RWPE1 (cell line): ENCODE results near the gene DSCAM.

Experiments
- CTCF ChIA-PET: fragments of 350-600 bp; sonication (Branson Sonifier 250); formaldehyde crosslinking; extraction: SDS; loops from one replicate; lab custom pipeline; 2021; lab: Yijun Ruan, JAX
- POLR2A ChIA-PET: fragments of 400-600 bp; formaldehyde crosslinking; extraction: SDS; loops from one replicate; lab custom pipeline; 2020; ENCODE audit warnings: antibody characterized with exemption; ENCODE audit not compliant: low non-redundant PET; lab: Yijun Ruan, JAX
- DNase-seq: peaks from one replicate; pipeline ENCODE4 v3.0.0; 2012; ENCODE audit warnings: low spot score
- H3K27ac ChIP-seq: fragments of 450-650 bp; 2 replicates; pipeline ENCODE4 v1.5.1; 2017
- CTCF ChIP-seq: fragments of 450-650 bp; conservative IDR thresholded peaks from 2 replicates; pipeline ENCODE4 v1.5.1; 2017; ENCODE audit warnings: low read depth, mild to moderate bottlenecking

The DSCAM gene

DNA sequence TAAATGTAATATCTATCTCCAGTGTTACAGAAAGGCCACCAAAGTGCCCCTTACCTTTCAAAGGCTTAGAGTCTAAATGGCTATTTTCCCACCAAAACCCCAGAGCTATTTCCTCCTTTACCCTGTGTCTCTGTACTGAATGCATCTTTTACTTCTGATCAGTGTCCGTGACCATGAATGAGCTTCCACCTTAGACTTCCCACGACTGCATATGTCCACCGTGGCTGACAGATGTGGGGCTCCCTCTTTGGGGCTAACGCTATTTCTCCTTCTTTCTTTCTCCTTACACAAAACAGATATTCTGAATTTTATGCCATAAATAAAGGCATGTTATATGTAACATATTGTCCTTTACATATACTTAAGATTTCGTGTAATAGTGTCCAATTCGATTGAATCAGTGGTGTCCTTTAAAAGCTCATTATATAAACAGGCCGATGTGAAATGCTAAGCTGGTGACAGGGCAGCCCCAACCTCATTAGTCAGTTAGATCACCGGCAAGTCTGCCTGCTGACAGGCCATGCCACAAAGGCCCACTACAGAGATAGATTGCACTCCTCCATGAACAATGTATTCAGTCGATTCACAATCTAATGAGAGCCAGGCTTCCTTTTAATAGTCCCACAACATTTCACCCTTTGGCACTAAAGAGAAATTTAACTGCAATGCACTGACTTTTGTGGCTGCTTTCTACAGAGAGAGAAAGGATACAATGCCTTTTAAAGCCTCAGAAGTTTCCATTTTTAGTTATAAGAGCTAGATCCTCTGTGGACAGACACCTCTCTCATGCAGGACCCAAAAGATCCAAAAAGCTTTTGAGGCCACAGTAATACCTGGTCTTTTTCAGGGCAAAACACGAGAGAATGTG lies 681.8 kb downstream of the DSCAM start:
- no peak for TF ChIP-seq CTCF
- ChIA-PET CTCF (interaction anchor here (0.7 kb wide), 1 partner anchor 647 kb away, joined by 4 read pairs; no protein-coding TSS in a partner anchor), POLR2A (no interaction called here)
- no peak for DNase-seq
- H3K27ac ChIP-seq, result no peak overlapping the region

DNA sequence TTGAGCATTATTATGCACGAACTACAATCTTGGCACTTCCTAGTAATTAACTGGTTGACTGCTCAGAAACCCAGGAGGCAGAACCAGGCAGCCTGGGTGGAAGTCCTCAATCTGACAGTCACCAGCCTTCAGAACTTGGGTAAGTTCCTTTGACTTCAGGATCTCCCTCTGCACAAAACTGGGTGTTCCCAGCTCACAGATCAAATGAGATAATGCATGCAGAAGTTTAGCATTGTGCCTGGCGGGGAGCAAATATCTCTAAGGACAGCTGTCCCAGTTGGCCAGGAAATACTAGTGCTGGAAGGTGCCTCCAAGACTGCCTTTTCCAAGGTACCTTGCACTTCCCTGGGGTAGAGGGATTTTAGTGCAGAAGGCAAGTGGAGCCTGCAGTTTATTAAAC lies 684.9 kb downstream of the DSCAM start:
- no peak for TF ChIP-seq CTCF
- CTCF ChIA-PET, result no interaction called here
- DNase-seq, result no peak
- no peak overlapping the region for H3K27ac ChIP-seq
- POLR2A ChIA-PET, result no interaction called here

GRCh38 chr21:40160911-40161310 lies 686.0 kb downstream of the DSCAM start:
- TF ChIP-seq CTCF, result no peak

DNA sequence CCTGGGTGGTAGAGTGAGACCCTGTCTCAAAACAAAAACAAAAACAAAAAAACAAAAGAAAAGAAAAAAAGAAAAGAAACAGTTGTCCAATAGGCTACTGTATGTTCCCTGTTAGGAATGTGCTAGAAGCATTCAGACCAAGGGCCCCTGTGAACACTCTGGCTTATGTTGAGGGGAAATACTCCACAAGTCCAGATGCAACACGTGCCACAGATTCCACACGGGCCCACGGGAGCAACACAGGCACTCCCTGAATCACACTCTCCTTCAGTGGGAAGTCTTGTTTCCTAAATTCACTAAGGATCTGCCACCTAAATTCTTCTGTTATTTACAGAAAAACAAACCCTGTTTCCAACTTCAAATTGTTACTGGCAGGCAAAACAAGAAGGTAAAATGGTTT lies 688.6 kb downstream of the DSCAM start:
- CTCF ChIA-PET, result no interaction called here

More at GRCh38 chr21:40160911-40161310, 686.0 kb downstream of the DSCAM start:
- no peak for DNase-seq
- ChIA-PET CTCF (no interaction called here), POLR2A (no interaction called here)
- H3K27ac ChIP-seq, result no peak overlapping the region

GRCh38 chr21:40155563-40155962 lies 691.4 kb downstream of the DSCAM start:
- DNase-seq, result no peak
- POLR2A ChIA-PET, result no interaction called here
- TF ChIP-seq CTCF, result no peak
- no peak overlapping the region for H3K27ac ChIP-seq
- CTCF ChIA-PET, result no interaction called here

More for the DNA sequence above, 688.6 kb downstream of the DSCAM start:
- POLR2A ChIA-PET, result no interaction called here
- no peak for TF ChIP-seq CTCF
- no peak overlapping the region for H3K27ac ChIP-seq
- no peak for DNase-seq

- no peak overlapping the region for H3K27ac ChIP-seq
- DNase-seq, result no peak
- TF ChIP-seq CTCF, result no peak
- CTCF ChIA-PET, result no interaction called here
- POLR2A ChIA-PET, result no interaction called here
These were observed 693.6 kb downstream of the DSCAM start for GRCh38 chr21:40153351-40153750.
